GM12878 (cell line): ENCODE data around the gene FGF12. TPM values are rescaled to one million over a fixed set of nuclear protein-coding genes. Genes with fewer than 3 reads are reported as not detected.

Experiments
- ATAC-seq: fragments of 200-7000 bp; cut with Tn5 transposase; 3 replicates; pipeline ENCODE4 v1.9.1; 2020; ENCODE audit warnings: mild to moderate bottlenecking, moderate library complexity
- BruUV-seq: library from RNA; stranded (reverse); fragments of 400-500 nt; replicated peaks from 2 replicates; lab custom pipeline; 2021; lab: Mats Ljungman, UMichigan
- CTCF ChIA-PET: fragments of 300-600 bp; sonication (Branson Sonifier 250); formaldehyde crosslinking; extraction: SDS; loops from one replicate; lab custom pipeline; 2021; ENCODE audit warnings: inconsistent platforms; lab: Yijun Ruan, JAX
- POLR2A ChIA-PET: fragments of 350-600 bp; formaldehyde crosslinking; extraction: SDS; loops from one replicate; lab custom pipeline; 2021; ENCODE audit warnings: inconsistent platforms; lab: Charles Lee
- RAD21 ChIA-PET: fragments of 300-600 bp; sonication (Branson Sonifier 250); formaldehyde crosslinking; loops from one replicate; lab custom pipeline; 2023; ENCODE audit warnings: antibody characterized with exemption; ENCODE audit not compliant: unreplicated experiment; lab: Charles Lee
- SMC1A ChIA-PET: fragments of 300-600 bp; sonication (Branson Sonifier 250); formaldehyde crosslinking; loops from one replicate; lab custom pipeline; 2023; ENCODE audit not compliant: unreplicated experiment, uncharacterized antibody; lab: Charles Lee
- DNase-seq: peaks from one replicate; pipeline ENCODE4 v3.0.0-alpha.2; 2011; ENCODE audit warnings: low read depth, low spot score
- FAIRE-seq: peaks from 3 replicates; lab custom pipeline; 2011; peaks lifted over from hg19 to GRCh38; lab: Jason Lieb, UNC
- H2AFZ ChIP-seq: 2 replicates; pipeline ENCODE4 v1.6.0; 2011; ENCODE audit warnings: low read depth, low read length, control low read depth; ENCODE audit not compliant: control insufficient read depth
- H3K27ac ChIP-seq: 2 replicates; pipeline ENCODE4 v1.5.1; 2011; ENCODE audit warnings: control low read depth; ENCODE audit not compliant: control insufficient read depth, insufficient read depth
- H3K27me3 ChIP-seq, 2 experiments: replicated peaks in 1 of 2; 2 replicates each; pipeline versions ENCODE4 v1.6.0 to v1.6.1; 2011; ENCODE audit warnings: low read length in 1 of 2; ENCODE audit not compliant: control insufficient read depth in 2 of 2, insufficient read depth in 2 of 2
- H3K36me3 ChIP-seq, 2 experiments: 2 replicates each; pipeline ENCODE4 v1.5.1; 2011; ENCODE audit warnings: low read length in 1 of 2; ENCODE audit not compliant: control insufficient read depth in 2 of 2, insufficient read depth in 2 of 2
- H3K4me1 ChIP-seq: 2 replicates; pipeline ENCODE4 v1.6.1; 2011; ENCODE audit warnings: mild to moderate bottlenecking, low read length, moderate library complexity, mixed read lengths; ENCODE audit not compliant: control insufficient read depth, insufficient read depth
- H3K4me2 ChIP-seq: 2 replicates; pipeline ENCODE4 v1.6.0; 2011; ENCODE audit warnings: control low read depth; ENCODE audit not compliant: control insufficient read depth, insufficient read depth
- H3K4me3 ChIP-seq: fragments of 200-600 bp; sonication (generic); 2 replicates; pipeline ENCODE4 v1.5.1; 2016
- H3K79me2 ChIP-seq: 2 replicates; pipeline ENCODE4 v1.6.0; 2011; ENCODE audit warnings: low read length; ENCODE audit not compliant: control insufficient read depth, insufficient read depth
- H3K9ac ChIP-seq: 2 replicates; pipeline ENCODE4 v1.8.0; 2011; ENCODE audit warnings: low read length, control low read depth, mixed read lengths; ENCODE audit not compliant: control insufficient read depth, insufficient read depth
- H3K9me3 ChIP-seq: replicated peaks from 3 replicates; pipeline ENCODE4 v1.5.1; 2011; ENCODE audit warnings: mild to moderate bottlenecking, low read length; ENCODE audit not compliant: control insufficient read depth, insufficient read depth
- H4K20me1 ChIP-seq: 2 replicates; pipeline ENCODE4 v1.6.0; 2011; ENCODE audit not compliant: control insufficient read depth, insufficient read depth
- CBX3 ChIP-seq: fragments of 200-600 bp; sonication (generic); IDR thresholded peaks from 2 replicates; pipeline ENCODE4 v1.6.1; 2016; ENCODE audit warnings: low read depth, borderline replicate concordance
- CHD4 ChIP-seq: fragments of 200-600 bp; sonication (generic); IDR thresholded peaks from 2 replicates; pipeline ENCODE4 v1.6.1; 2016; ENCODE audit warnings: mild to moderate bottlenecking
- CREM ChIP-seq: IDR thresholded peaks from 2 replicates; pipeline ENCODE4 v1.6.1; 2014; ENCODE audit warnings: antibody characterized with exemption, low read depth
- IRF5 ChIP-seq: fragments of 450-650 bp; IDR thresholded peaks from 2 replicates; pipeline ENCODE4 v1.6.1; 2017; ENCODE audit warnings: borderline replicate concordance
- MYB ChIP-seq: fragments of 150-350 bp; IDR thresholded peaks from 2 replicates; pipeline ENCODE4 v1.6.1; 2014; ENCODE audit warnings: mild to moderate bottlenecking, low read depth, low read length, borderline replicate concordance
- NR2C2 ChIP-seq: IDR thresholded peaks from 2 replicates; pipeline ENCODE4 v1.6.1; 2011; ENCODE audit warnings: borderline replicate concordance, low read depth; ENCODE audit not compliant: control insufficient read depth, insufficient read length
- TCF3 ChIP-seq: IDR thresholded peaks from 2 replicates; pipeline ENCODE4 v1.6.1; 2012; ENCODE audit warnings: low read depth, mild to moderate bottlenecking, low read length, borderline replicate concordance; ENCODE audit not compliant: insufficient read depth
- USF2 ChIP-seq: IDR thresholded peaks from 2 replicates; pipeline ENCODE4 v1.6.1; 2011; ENCODE audit warnings: low read depth, low read length, improper control_type of control experiment, borderline replicate concordance
- ZBTB11 ChIP-seq: fragments of 450-650 bp; formaldehyde crosslinking; IDR thresholded peaks from 2 replicates; pipeline ENCODE4 v1.5.0; 2022; ENCODE audit warnings: mild to moderate bottlenecking, missing genetic modification characterization
- ZNF217 ChIP-seq: fragments of 450-650 bp; IDR thresholded peaks from 2 replicates; pipeline ENCODE4 v1.6.1; 2017; ENCODE audit warnings: antibody characterized with exemption, mild to moderate bottlenecking
- ZNF622 ChIP-seq: fragments of 450-650 bp; IDR thresholded peaks from 2 replicates; pipeline ENCODE4 v1.6.1; 2017; ENCODE audit warnings: mild to moderate bottlenecking, inconsistent platforms
- WGBS: methylation state at CpG from one replicate; pipeline ENCODE4 v1.1.6; 2016; ENCODE audit warnings: low lambda C conversion rate; ENCODE audit not compliant: insufficient replicate concordance, insufficient coverage; ENCODE audit errors: missing lambda C conversion rate; 5-methylcytosine and 5-hydroxymethylcytosine counted together
- in situ Hi-C: fragments of 300-500 bp; cut with MboI; formaldehyde crosslinking; loops from 9 replicates; pipeline ENCODE4 v1.14.3; 2018; ENCODE audit warnings: mixed read lengths
- intact Hi-C: fragments of 100-400 bp; cut with micrococcal nuclease; formaldehyde crosslinking; loops from one replicate; pipeline ENCODE4 v1.14.2; 2022; ENCODE audit not compliant: unreplicated experiment
- polyA plus RNA-seq, 11 experiments: library from polyadenylated mRNA; depleted of rRNA in 4 of 11; unstranded in 6 of 11; stranded (reverse) in 5 of 11; fragments of >200 nt; fragmentation: Nextera tagmentation in 4 of 11; fragmentation: Illumina TruSeq in 1 of 11; extraction: Ambion mirVana in 4 of 11; extraction: Trizol in 1 of 11; gene quantifications; 1 replicate in 1 of 11; 2 replicates in 10 of 11; pipeline versions ENCODE4 v1.2.1 to v1.2.3, GENCODE V29; 2011 to 2016; ENCODE audit warnings: inconsistent platforms in 2 of 11, missing spikeins in 2 of 11, low read depth in 1 of 11
- total RNA-seq, 4 experiments: library from RNA; depleted of rRNA in 3 of 4; stranded (reverse); fragments of >200 nt in 3 of 4; fragmentation: Illumina TruSeq in 1 of 4; extraction: Trizol in 1 of 4; gene quantifications; 2 replicates each; pipeline versions ENCODE4 v1.2.1 to v1.2.3, GENCODE V29; 2013 to 2021

FGF12 gene
- total and polyA plus RNA-seq, 10 of the 15 experiments (the other 5 are each of a cell fraction or from before 2014, with no cell fraction given) = 0.03 to 0.43 (median 0.13) TPM; not detected in 7

GRCh38 chr3:192685801-192686200 lies 41.5 kb downstream of the FGF12 start:
- Histone ChIP-seq H4K20me1 (no peaks in the 10 kb centered on the region), H3K4me2 (no peak overlapping the region), H3K27me3 (no peaks in the 10 kb centered on the region), H3K4me1 (no peaks in the 10 kb centered on the region), H3K36me3 (no peaks in the 10 kb centered on the region), H3K27ac (no peak overlapping the region), H2AFZ (no peak overlapping the region)
- ChIA-PET CTCF (no interaction called here), POLR2A (no interaction called here), RAD21 (no interaction called here)
- ATAC-seq = no peak
- DNase-seq = no peak
- no TSS peak for BruUV-seq
- FAIRE-seq = no peak
- TF ChIP-seq ZNF217 (no peak), ZNF622 (no peak), IRF5 (no peak), CREM (no peak), CHD4 (no peak), NR2C2 (no peak), MYB (no peak), CBX3 (no peak), ZBTB11 (CRISPR knock-in tag) (no peak), TCF3 (no peak), USF2 (no peak)
- TF ChIP-seq, all 136 proteins: peak for 0
- whole genome bisulfite sequencing = 61% methylated on average over 5 of the region's 5 CpGs
- no peak overlapping the region for H3K4me3 ChIP-seq
- H3K9me3 ChIP-seq = no peaks in the 10 kb centered on the region
- intact Hi-C loops (no loop called here), in situ Hi-C loops (no loop called here)
- H3K79me2 ChIP-seq = no peaks in the 10 kb centered on the region
- SMC1A ChIA-PET = no interaction called here
- no peak overlapping the region for H3K9ac ChIP-seq
